Ovary (tissue), 3 donors: ENCODE data around the gene CARD9.

ENCODE experiments used
- EP300 ChIP-seq: sonication (generic); formaldehyde crosslinking; IDR thresholded peaks from one replicate; pipeline ENCODE4 v1.6.1; 2017; ENCODE audit warnings: antibody characterized with exemption
- POLR2A ChIP-seq: fragments of 450-650 bp; IDR thresholded peaks from one replicate; pipeline ENCODE4 v1.6.1; 2017; ENCODE audit warnings: antibody characterized with exemption, mild to moderate bottlenecking, moderate library complexity
- TF ChIP-seq, protein P1 (sequence below), 3 donors: fragments of 450-650 bp in 2 of 3; fragments of 200-600 bp in 1 of 3; IDR thresholded peaks; one replicate each; pipeline versions ENCODE4 v1.5.1 to v1.8.0; 2016 to 2022; ENCODE audit warnings: antibody characterized with exemption in 3 of 3, mild to moderate bottlenecking in 1 of 3
- donor health status: DM: no; HTN: no; CAD: no.

DNA sequence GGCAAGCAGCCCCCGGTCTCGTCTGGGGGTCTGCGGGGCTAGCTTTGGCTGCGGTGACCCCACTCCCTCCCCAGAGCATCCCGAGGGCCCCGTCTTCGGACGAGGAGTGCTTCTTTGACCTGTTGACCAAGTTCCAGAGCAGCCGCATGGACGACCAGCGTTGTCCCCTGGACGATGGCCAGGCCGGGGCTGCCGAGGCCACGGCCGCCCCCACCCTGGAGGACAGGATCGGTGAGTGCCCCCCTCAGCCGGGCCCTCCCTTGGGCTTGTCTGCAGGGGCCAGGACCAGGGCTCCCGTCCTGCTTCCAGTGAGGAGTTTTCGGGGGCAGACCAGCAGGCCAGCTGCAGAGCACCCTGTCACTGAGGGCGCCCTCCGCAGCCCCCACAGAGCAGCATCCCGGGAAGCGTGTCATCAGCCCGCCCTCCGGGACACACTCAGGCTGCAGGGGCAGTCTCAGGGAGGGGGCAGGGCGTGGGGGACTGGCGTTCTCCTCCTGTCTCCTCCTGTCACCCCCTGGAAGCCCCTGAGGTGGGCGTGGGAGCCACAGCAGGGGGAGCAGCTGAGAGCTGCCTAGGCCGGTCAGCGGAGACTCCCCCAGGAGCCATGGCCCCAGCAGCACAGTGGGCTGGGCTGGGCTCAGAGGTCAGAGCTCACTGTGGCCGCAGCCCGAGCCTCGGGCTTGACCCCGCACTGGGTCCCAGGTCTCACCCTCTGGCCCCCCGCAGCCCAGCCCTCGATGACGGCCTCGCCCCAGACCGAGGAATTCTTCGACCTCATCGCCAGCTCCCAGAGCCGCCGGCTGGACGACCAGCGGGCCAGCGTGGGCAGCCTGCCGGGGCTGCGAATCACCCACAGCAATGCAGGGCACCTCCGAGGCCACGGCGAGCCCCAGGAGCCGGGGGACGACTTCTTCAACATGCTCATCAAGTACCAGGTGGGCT is 17.6 kb downstream of the CARD9 start:
- no peak for TF ChIP-seq EP300
- TF ChIP-seq, protein P1, sequence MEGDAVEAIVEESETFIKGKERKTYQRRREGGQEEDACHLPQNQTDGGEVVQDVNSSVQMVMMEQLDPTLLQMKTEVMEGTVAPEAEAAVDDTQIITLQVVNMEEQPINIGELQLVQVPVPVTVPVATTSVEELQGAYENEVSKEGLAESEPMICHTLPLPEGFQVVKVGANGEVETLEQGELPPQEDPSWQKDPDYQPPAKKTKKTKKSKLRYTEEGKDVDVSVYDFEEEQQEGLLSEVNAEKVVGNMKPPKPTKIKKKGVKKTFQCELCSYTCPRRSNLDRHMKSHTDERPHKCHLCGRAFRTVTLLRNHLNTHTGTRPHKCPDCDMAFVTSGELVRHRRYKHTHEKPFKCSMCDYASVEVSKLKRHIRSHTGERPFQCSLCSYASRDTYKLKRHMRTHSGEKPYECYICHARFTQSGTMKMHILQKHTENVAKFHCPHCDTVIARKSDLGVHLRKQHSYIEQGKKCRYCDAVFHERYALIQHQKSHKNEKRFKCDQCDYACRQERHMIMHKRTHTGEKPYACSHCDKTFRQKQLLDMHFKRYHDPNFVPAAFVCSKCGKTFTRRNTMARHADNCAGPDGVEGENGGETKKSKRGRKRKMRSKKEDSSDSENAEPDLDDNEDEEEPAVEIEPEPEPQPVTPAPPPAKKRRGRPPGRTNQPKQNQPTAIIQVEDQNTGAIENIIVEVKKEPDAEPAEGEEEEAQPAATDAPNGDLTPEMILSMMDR (IDR thresholded peaks at IDR 0.05), result no peak
- no peak for TF ChIP-seq POLR2A
